ENCODE measurements around the gene UQCC5.

GRCh38 chr3:52539010-52539653, 2.7 kb downstream of the UQCC5 start:
- TF ChIP-seq ZC3H10 (CRISPR knock-in tag; IDR thresholded peaks at IDR 0.05): no peak
- no peak for TF ChIP-seq PPARA (CRISPR knock-in tag; IDR thresholded peaks at IDR 0.05; ENCODE audit: borderline replicate concordance)
- no peak for TF ChIP-seq RARB (CRISPR knock-in tag; IDR thresholded peaks at IDR 0.05)
- no peak for TF ChIP-seq ZFP30 (CRISPR knock-in tag; IDR thresholded peaks at IDR 0.05)
- no peak for TF ChIP-seq ZNF565 (CRISPR knock-in tag; conservative IDR thresholded peaks at IDR 0.05; ENCODE audit: low read depth)

Measured in SK-N-SH treated with all-trans-retinoic acid at 6 μM for 48 hours (cell line).